Suprapubic skin (tissue), 4 donors: ENCODE results near the gene HIVEP3. TPM values are rescaled to one million over a fixed set of nuclear protein-coding genes. Genes with fewer than 3 reads are reported as not detected.

Experiments
- DNase-seq, 2 donors: peaks; one replicate each; pipeline ENCODE4 v3.0.0-alpha.2; 2019; ENCODE audit warnings: low spot score in 2 of 2
- H3K27ac ChIP-seq: fragments of 200-600 bp; sonication (generic); one replicate; pipeline ENCODE4 v1.5.1; 2019
- H3K27me3 ChIP-seq: fragments of 200-600 bp; sonication (generic); one replicate; pipeline ENCODE4 v1.5.1; 2019
- H3K36me3 ChIP-seq: fragments of 200-600 bp; sonication (generic); one replicate; pipeline ENCODE4 v1.5.1; 2019
- H3K4me1 ChIP-seq: fragments of 200-600 bp; sonication (generic); one replicate; pipeline ENCODE4 v1.5.1; 2019
- H3K4me3 ChIP-seq: fragments of 200-600 bp; sonication (generic); one replicate; pipeline ENCODE4 v1.5.1; 2019; ENCODE audit warnings: mild to moderate bottlenecking
- H3K9me3 ChIP-seq: fragments of 200-600 bp; sonication (generic); one replicate; pipeline ENCODE4 v1.5.1; 2019
- EP300 ChIP-seq: sonication (generic); formaldehyde crosslinking; IDR thresholded peaks from one replicate; pipeline ENCODE4 v1.6.1; 2017; ENCODE audit warnings: antibody characterized with exemption
- POLR2A ChIP-seq, 2 donors: fragments of 450-650 bp; IDR thresholded peaks; one replicate each; pipeline ENCODE4 v1.6.1; 2017; ENCODE audit warnings: antibody characterized with exemption in 2 of 2, mild to moderate bottlenecking in 2 of 2, moderate library complexity in 2 of 2
- POLR2AphosphoS5 ChIP-seq, 3 donors: sonication (generic); formaldehyde crosslinking; IDR thresholded peaks; one replicate each; pipeline ENCODE4 v1.6.1; 2017; ENCODE audit warnings: antibody characterized with exemption in 3 of 3
- WGBS: methylation state at CpG from one replicate; pipeline ENCODE4 v1.1.5; 2018; 5-methylcytosine and 5-hydroxymethylcytosine counted together
- total RNA-seq, 4 donors: library from RNA; depleted of rRNA; stranded (reverse); fragments of >200 nt; gene quantifications; one replicate each; pipeline ENCODE4 v1.1.0, GENCODE V29; 2016
- TF ChIP-seq, protein P1 (sequence below), 2 donors: fragments of 200-600 bp in 1 of 2; fragments of 450-650 bp in 1 of 2; sonication (generic) in 1 of 2; IDR thresholded peaks; one replicate each; pipeline ENCODE4 v1.5.1; 2016 to 2019; ENCODE audit warnings: antibody characterized with exemption in 2 of 2, mild to moderate bottlenecking in 1 of 2, moderate library complexity in 1 of 2

The HIVEP3 gene
- total RNA-seq, 4 donors from 2014 or later = 11.3 to 23.9 (median 18.3) TPM

DNA sequence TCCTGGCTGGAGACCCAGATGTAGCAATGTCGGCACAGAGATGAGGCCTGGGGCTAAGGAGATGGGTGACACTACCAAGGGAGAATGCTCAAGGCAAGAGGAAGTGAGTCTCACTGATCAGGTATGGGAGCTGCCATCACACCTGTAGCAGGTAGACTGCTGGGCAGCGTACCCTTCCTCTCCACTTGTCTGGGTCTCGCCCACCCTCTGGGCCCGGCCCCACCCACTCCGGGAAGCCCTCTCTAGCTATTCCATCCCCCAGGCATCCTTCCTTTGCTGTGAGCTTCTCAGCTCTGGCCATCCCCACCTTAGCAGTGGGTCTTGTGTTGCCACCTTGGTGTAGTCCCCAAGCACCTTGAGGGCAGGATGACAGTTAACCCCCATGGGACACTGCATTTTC lies 346.5 kb downstream of the HIVEP3 start:
- Histone ChIP-seq H3K27me3 (no peaks in the 10 kb centered on the region), H3K27ac (no peak overlapping the region), H3K4me3 (no peak overlapping the region), H3K36me3 (no peaks in the 10 kb centered on the region), H3K4me1 (peaks cover 4% of the 10 kb centered on the region), H3K9me3 (no peaks in the 10 kb centered on the region)
- TF ChIP-seq POLR2AphosphoS5 (IDR thresholded peaks at IDR 0.05) = no peak
- no peak for TF ChIP-seq POLR2A (IDR thresholded peaks at IDR 0.05)
- no peak for TF ChIP-seq EP300
- TF ChIP-seq, protein P1, sequence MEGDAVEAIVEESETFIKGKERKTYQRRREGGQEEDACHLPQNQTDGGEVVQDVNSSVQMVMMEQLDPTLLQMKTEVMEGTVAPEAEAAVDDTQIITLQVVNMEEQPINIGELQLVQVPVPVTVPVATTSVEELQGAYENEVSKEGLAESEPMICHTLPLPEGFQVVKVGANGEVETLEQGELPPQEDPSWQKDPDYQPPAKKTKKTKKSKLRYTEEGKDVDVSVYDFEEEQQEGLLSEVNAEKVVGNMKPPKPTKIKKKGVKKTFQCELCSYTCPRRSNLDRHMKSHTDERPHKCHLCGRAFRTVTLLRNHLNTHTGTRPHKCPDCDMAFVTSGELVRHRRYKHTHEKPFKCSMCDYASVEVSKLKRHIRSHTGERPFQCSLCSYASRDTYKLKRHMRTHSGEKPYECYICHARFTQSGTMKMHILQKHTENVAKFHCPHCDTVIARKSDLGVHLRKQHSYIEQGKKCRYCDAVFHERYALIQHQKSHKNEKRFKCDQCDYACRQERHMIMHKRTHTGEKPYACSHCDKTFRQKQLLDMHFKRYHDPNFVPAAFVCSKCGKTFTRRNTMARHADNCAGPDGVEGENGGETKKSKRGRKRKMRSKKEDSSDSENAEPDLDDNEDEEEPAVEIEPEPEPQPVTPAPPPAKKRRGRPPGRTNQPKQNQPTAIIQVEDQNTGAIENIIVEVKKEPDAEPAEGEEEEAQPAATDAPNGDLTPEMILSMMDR (IDR thresholded peaks at IDR 0.05) = no peak
- WGBS = 69% methylated on average over 5 of the region's 5 CpGs
- DNase-seq = no peak

DNA sequence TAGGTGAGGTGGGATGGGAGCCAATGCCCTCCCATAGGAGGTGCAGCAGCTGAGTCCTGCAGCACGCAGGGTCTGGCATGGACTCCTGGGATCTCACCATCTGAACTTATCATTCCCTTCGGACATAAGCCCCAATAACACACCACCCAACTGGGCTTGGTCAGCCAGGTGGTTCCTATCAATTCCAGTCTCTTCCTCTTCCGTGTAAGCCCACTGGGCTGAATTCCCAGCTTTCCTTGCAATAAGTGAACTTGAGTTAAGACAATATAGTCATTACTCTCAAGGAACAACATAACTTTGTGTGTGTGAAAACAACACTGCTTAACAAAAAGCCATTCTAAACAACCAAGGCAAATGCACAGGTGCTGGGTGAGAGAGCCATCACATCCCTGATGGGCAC lies 347.7 kb downstream of the HIVEP3 start:
- no peak for DNase-seq
- peaks cover 4% of the 10 kb centered on the region for H3K4me1 ChIP-seq
- no peaks in the 10 kb centered on the region for H3K27me3 ChIP-seq
- no peak overlapping the region for H3K27ac ChIP-seq
- no peaks in the 10 kb centered on the region for H3K36me3 ChIP-seq
- 75% methylated on average over 3 of the region's 3 CpGs for WGBS
- TF ChIP-seq EP300 (no peak), POLR2A (IDR thresholded peaks at IDR 0.05) (no peak)
- H3K4me3 ChIP-seq = no peak overlapping the region
- no peaks in the 10 kb centered on the region for H3K9me3 ChIP-seq

DNA sequence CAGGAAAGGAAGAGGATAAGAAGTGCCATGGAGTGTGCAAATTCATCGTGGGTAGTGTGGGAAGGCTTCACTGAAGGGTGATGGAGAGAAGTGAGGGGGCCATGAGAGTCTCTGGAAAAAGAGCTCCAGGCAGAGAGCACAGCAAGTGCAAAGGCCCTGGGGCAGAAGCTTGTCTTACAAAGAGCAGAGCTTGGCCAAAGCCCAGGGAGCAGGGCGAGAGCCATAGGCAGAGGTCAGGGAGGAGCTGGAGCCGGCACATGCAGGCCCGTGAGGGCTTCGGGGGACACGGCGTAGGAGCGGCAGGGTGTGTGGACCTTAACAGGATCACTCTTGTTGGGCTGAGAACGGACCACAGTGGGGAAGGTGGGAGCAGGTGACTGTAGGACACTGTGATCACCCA lies 350.5 kb downstream of the HIVEP3 start:
- Histone ChIP-seq H3K9me3 (no peaks in the 10 kb centered on the region), H3K36me3 (no peaks in the 10 kb centered on the region), H3K27ac (no peak overlapping the region), H3K27me3 (no peaks in the 10 kb centered on the region), H3K4me3 (no peak overlapping the region), H3K4me1 (no peaks in the 10 kb centered on the region)
- DNase-seq = peak in 1 of 2 donors; percentile 46
- 98% methylated on average over 9 of the region's 9 CpGs for WGBS
- TF ChIP-seq, protein P1 (IDR thresholded peaks at IDR 0.05) = no peak
- TF ChIP-seq EP300 (no peak), POLR2A (IDR thresholded peaks at IDR 0.05) (no peak), POLR2AphosphoS5 (IDR thresholded peaks at IDR 0.05) (no peak)

DNA sequence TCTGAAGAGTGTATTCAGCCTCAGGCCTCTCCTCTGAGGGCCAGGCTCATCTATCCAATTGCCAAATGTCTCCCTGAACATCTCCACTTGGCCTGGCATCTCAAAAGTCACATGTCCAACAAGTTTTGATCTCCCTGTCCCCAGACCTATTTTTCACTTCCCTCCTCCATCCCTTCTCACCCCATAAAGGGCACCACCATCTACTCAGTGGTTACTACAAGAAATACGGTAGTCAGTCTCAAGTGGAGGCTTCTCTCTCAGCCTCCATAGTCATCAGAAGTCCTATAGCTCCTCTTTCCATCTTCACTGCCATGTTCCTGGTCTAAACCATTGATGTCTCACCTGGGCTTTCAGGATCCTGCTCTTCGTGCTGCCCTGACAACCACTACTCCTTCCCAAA lies 351.8 kb downstream of the HIVEP3 start:
- Histone ChIP-seq H3K36me3 (no peaks in the 10 kb centered on the region), H3K9me3 (no peaks in the 10 kb centered on the region), H3K27me3 (no peaks in the 10 kb centered on the region), H3K4me1 (no peaks in the 10 kb centered on the region), H3K27ac (no peak overlapping the region), H3K4me3 (no peak overlapping the region)
- DNase-seq = no peak
- TF ChIP-seq POLR2AphosphoS5 (IDR thresholded peaks at IDR 0.05) (no peak), POLR2A (IDR thresholded peaks at IDR 0.05) (no peak)
- 96% methylated on average over 2 of the region's 2 CpGs for WGBS

DNA sequence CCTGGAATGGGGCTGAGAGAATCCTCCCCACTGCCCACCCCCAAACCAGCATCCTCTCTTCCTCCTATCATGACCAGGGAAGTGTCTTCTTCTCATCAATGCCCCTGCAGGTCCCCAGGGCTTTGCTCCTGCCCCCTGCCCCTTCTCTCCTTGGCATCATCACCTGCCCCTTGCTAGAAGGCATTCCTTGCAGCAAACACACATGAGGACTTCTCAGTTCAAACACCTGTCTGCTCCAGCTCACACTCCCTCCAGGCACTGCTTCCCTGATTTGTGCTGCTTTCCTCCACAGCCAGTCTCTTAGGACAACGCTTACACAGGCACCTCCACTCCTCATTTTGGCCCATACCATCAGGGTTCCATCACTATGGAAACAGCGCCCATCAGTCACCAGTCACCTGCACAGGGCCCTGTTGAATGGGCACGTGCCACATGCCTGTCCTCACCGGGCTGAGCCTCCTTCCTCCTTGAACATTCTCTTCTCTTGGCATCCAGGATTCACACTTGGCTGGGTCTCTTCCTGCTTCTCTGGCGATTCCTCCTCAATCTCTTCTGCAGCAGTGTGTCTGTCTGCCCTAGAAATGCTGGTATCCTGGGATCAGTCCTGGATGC lies 352.3 kb downstream of the HIVEP3 start:
- Histone ChIP-seq H3K27ac (no peak overlapping the region), H3K9me3 (no peaks in the 10 kb centered on the region), H3K4me1 (no peaks in the 10 kb centered on the region), H3K4me3 (no peak overlapping the region), H3K27me3 (no peaks in the 10 kb centered on the region), H3K36me3 (no peaks in the 10 kb centered on the region)
- TF ChIP-seq POLR2AphosphoS5 (IDR thresholded peaks at IDR 0.05) (no peak), POLR2A (IDR thresholded peaks at IDR 0.05) (no peak), EP300 (no peak)
- TF ChIP-seq, protein P1 (IDR thresholded peaks at IDR 0.05) = no peak
- WGBS = 89% methylated on average over 5 of the region's 5 CpGs
- DNase-seq = no peak

DNA sequence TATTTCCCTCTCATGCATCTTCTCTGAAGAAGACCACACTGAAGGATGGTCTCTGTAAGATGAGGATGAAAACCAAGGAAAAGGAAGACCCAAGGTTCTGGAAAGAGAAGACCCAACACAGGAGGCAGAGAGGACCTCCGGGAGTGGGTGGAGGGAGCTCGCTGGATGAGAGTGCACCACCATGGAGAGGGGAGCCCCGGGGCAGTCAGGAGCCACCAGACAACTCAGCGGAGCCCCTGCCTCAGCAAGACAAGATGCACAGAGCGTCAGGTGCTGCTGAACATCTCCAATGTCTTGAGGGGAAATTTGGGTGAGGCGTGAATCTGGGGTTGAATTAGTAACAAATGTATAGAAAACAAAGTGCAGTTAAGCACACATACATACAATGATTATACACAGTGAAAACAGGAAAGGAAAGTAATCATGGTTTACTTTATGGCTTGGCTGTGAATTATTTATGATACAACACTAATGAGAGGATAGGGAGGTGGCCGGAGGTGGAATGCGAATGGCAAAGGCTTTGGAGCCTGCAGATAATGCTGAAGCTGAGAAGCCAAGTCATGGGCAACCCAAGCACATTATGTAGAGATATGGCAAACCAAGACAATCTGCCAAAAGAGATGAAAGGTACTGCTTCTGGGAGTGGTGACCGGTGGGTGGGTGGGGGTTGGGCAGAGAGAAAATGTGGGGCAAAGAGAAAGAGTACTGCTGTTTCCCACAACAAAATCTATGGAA lies 353.8 kb downstream of the HIVEP3 start:
- H3K4me1 ChIP-seq = no peaks in the 10 kb centered on the region
- no peaks in the 10 kb centered on the region for H3K9me3 ChIP-seq
- TF ChIP-seq, protein P1 (IDR thresholded peaks at IDR 0.05) = no peak
- TF ChIP-seq POLR2A (IDR thresholded peaks at IDR 0.05) = no peak
- 82% methylated on average over 9 of the region's 9 CpGs for WGBS
- H3K27me3 ChIP-seq = no peaks in the 10 kb centered on the region
- peak in 1 of 2 donors; percentile 31 for DNase-seq
- H3K4me3 ChIP-seq = no peak overlapping the region
- no peak overlapping the region for H3K27ac ChIP-seq
- no peaks in the 10 kb centered on the region for H3K36me3 ChIP-seq
